H7 (cell line): ENCODE measurements around the gene TMOD2. TPM values are rescaled to one million over a fixed set of nuclear protein-coding genes. Genes with fewer than 3 reads are reported as not detected.
A peak's percentile ranks its signal among the peaks of the same experiment; 100 is the strongest.

Source experiments
- DNase-seq: peaks from one replicate; pipeline ENCODE4 v3.0.0; 2012
- H3K27me3 ChIP-seq: 2 replicates; pipeline ENCODE4 v1.6.0; 2011; ENCODE audit warnings: mild to moderate bottlenecking, low read length; ENCODE audit not compliant: control insufficient read depth, insufficient read depth
- H3K36me3 ChIP-seq: replicated peaks from 2 replicates; pipeline ENCODE4 v1.5.1; 2011; ENCODE audit warnings: low read length; ENCODE audit not compliant: control insufficient read depth, insufficient read depth
- H3K4me3 ChIP-seq: 2 replicates; pipeline ENCODE4 v1.5.1; 2011; ENCODE audit warnings: low read depth, mild to moderate bottlenecking, control low read depth, low read length, moderate library complexity; ENCODE audit not compliant: insufficient read depth
- total RNA-seq: library from RNA; depleted of rRNA; stranded (reverse); fragments of >200 nt; shearing (Covaris generic); gene quantifications from 2 replicates; pipeline ENCODE4 v1.2.3, GENCODE V29; 2014; rRNA removed

TMOD2 gene
- 1.2 and 1.3 TPM in 2 replicates for total RNA-seq

- Histone ChIP-seq H3K27me3 (peaks cover 49% of the 10 kb centered on the region), H3K4me3 (peak within 1 kb of the TSS; percentile 63), H3K36me3 (no peaks in the 10 kb centered on the region)
- peak; percentile 87 for DNase-seq
Measured at GRCh38 chr15:51750792-51751696, at the start of gene TMOD2. Gene TMOD2 (plus strand): TSS chr15:51751597. CDS start chr15:51766442, 14,845 bp downstream.

GRCh38 chr15:51702710-51703109, 48.7 kb upstream of the TMOD2 start:
- Histone ChIP-seq H3K4me3 (no peak overlapping the region), H3K27me3 (no peaks in the 10 kb centered on the region), H3K36me3 (peaks cover 2% of the 10 kb centered on the region)
- DNase-seq, result no peak

DNA sequence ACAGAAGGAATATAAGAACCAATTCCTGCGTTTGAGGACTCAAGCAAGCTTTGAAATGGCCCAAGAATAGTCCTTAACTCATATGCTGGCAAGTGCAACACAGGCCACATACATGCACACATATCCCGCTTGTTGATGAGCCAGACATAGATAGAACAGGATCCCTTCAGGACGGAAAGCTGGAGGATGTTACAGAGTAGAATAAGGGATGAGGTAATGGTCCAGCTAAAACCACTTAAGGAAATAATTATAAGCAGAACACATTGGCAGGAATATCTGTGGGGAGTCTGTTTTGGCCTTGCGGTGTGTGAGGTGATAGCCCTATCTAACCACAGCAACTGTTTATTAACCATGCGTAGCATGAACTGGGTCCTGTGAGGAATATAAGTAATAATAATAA, 45.1 kb upstream of the TMOD2 start:
- H3K27me3 ChIP-seq, result no peaks in the 10 kb centered on the region
- H3K4me3 ChIP-seq, result no peak overlapping the region
- no peaks in the 10 kb centered on the region; the same call in none of the 2 replicates for H3K36me3 ChIP-seq
- DNase-seq, result no peak

- no peaks in the 10 kb centered on the region; the same call in 1 of the 2 replicates for H3K36me3 ChIP-seq
- no peak for DNase-seq
- H3K4me3 ChIP-seq, result no peak overlapping the region
- no peaks in the 10 kb centered on the region for H3K27me3 ChIP-seq
Measured at GRCh38 chr15:51706926-51707608, 44.3 kb upstream of the TMOD2 start.

DNA sequence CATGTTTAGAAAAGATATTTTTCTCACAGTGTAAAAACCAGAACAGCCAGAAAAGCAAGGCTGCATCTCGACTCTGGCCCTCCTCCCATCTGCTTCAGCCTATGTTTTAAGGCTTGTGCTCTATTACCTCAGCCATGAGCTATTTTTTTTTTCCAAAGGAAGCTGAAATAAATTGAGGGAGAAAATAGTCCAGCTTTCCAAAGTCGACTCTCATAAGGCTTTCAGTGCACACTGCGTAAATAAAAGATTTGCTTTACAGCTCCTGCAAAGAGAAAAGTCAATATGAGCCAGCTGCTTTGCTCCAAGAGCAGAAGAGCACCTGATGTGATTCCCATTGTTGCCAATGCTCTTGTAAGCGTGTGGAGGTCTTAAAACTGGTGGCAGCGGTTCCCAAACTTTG, 43.4 kb upstream of the TMOD2 start:
- H3K27me3 ChIP-seq, result no peaks in the 10 kb centered on the region
- H3K36me3 ChIP-seq, result no peaks in the 10 kb centered on the region; the same call in 1 of the 2 replicates
- DNase-seq, result no peak
- no peak overlapping the region for H3K4me3 ChIP-seq

DNA sequence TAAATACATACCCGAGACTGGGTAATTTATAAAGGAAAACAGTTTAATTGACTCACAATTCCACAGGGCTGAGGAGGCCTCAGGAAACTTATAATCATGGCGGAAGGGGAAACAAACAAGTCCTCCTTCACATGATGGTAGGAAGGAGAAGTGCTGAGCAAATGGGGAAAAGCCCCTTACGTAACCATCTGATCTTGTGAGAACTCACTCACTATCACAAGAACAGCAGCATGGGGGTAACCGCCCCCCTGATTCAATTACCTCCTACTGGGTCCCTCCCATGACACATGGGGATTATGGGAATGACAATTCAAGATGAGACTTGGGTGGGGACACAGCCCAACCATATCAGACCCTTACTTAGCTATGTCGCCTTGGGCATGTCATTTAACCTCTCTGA, 42.4 kb upstream of the TMOD2 start:
- H3K4me3 ChIP-seq, result no peak overlapping the region
- H3K27me3 ChIP-seq, result no peaks in the 10 kb centered on the region

DNA sequence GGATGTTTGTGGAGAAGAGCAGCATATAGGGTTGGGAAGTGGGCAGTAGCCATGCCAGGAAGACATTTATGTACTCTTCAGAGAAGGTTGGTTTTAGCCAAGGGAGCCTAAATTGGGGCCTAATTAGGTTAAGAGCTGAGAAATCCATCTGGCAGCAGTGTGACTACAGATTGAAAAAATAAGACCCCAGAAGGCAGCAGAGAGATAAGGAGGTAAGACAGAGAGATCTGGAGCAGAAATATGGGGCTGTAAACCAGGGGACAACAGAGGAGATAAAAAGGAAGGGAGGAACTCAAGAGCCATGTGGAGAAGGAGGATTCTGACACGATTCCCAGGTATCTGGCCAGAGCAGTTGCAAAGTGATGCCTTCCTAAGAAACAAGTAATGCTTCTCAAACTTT, 37.2 kb upstream of the TMOD2 start:
- no peaks in the 10 kb centered on the region for H3K27me3 ChIP-seq
- H3K36me3 ChIP-seq, result no peaks in the 10 kb centered on the region; the same call in none of the 2 replicates
- DNase-seq, result no peak
- no peak overlapping the region for H3K4me3 ChIP-seq

More for the DNA sequence above, 42.4 kb upstream of the TMOD2 start:
- H3K36me3 ChIP-seq, result no peaks in the 10 kb centered on the region; the same call in none of the 2 replicates
- DNase-seq, result no peak

DNA sequence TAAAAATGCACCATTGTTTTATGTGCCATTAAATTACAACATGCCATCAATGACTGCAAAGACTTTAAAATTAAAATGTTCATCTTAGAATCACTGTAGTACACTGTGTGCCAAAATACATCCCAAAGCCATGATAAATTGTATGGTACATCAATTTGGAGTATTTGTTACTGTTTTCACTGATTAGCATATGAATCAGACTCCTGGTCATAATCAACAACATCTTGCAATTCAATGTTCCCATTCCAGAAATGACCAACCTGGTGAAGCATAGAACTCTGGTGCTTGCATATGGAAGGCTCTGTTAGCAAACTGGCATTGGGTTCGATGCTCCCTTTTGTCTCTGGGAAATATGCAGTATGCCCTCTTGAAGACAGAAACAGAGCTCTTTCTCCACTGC, 36.5 kb upstream of the TMOD2 start:
- DNase-seq, result no peak
- Histone ChIP-seq H3K36me3 (no peaks in the 10 kb centered on the region; the same call in none of the 2 replicates), H3K27me3 (no peaks in the 10 kb centered on the region), H3K4me3 (no peak overlapping the region)

GRCh38 chr15:51718219-51718618, 33.2 kb upstream of the TMOD2 start:
- no peaks in the 10 kb centered on the region for H3K27me3 ChIP-seq
- DNase-seq, result no peak
- no peaks in the 10 kb centered on the region; the same call in 1 of the 2 replicates for H3K36me3 ChIP-seq
- no peak overlapping the region for H3K4me3 ChIP-seq

GRCh38 chr15:51718746-51719145, 32.7 kb upstream of the TMOD2 start:
- no peak for DNase-seq
- H3K36me3 ChIP-seq, result no peaks in the 10 kb centered on the region; the same call in 1 of the 2 replicates
- H3K4me3 ChIP-seq, result no peak overlapping the region
- H3K27me3 ChIP-seq, result no peaks in the 10 kb centered on the region

DNA sequence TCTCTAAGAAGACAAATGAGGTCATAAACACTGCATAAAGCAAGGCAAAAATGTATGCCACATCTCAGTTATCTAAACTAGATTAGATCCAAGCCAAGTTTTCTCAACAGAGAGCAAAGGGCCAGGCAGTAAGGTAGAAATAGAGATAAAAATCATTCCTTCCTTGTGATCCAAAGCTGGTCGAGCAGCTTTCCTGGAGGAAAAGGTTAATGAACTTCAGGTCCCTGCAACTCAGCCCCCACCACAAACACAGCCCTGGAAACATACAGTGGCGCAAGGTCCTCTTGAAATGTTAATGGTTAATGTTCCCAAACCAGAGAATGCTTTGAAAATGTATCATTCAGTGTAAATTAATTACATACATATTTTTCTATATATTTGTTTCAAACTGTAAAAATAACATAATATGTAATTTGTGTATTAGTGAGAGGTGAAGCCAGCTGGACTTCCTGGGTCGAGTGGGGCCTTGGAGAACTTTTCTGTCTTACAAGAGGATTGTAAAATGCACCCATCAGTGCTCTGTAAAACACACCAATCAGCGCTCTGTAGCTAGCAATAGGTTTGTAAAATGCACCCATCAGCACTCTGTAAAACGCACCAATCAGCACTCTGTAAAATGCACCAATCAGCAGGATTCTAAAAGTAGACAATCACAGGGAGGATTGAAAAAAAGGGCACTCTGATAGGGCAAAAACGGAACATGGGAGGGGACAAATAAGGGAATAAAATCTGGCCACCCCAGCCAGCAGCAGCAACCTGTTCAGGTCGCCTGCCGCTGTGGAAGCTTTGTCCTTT, 31.0 kb upstream of the TMOD2 start:
- H3K4me3 ChIP-seq, result no peak overlapping the region
- H3K27me3 ChIP-seq, result no peaks in the 10 kb centered on the region
- H3K36me3 ChIP-seq, result no peaks in the 10 kb centered on the region
- DNase-seq, result no peak

- Histone ChIP-seq H3K4me3 (no peak overlapping the region), H3K27me3 (no peaks in the 10 kb centered on the region), H3K36me3 (no peaks in the 10 kb centered on the region)
- DNase-seq, result no peak
Measured at GRCh38 chr15:51721199-51721960, 30.0 kb upstream of the TMOD2 start.

GRCh38 chr15:51724199-51724598, 27.2 kb upstream of the TMOD2 start:
- no peak for DNase-seq
- Histone ChIP-seq H3K36me3 (no peaks in the 10 kb centered on the region), H3K27me3 (no peaks in the 10 kb centered on the region), H3K4me3 (no peak overlapping the region)

DNA sequence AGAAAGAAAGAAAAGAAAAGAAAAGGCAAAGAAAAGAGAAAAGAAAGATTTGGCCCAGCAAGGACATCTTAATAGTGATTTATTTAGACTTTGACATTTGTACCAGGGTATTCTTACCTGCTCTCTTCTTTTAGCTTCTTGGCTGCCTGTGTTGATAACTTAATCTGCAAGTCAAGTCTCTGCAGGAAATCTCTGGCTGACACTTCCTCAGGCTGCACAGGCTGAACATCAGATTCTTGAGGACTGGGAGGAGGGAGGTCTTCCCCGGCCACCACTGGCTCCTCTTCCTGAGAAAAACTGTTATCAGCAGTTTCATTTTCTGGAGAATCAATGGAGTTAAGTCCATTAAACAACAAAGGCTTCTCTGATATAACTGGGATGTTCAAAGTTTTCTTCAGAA, 26.7 kb upstream of the TMOD2 start:
- no peaks in the 10 kb centered on the region for H3K36me3 ChIP-seq
- DNase-seq, result peak; percentile 24
- no peaks in the 10 kb centered on the region for H3K27me3 ChIP-seq

More for the DNA sequence above, 26.7 kb upstream of the TMOD2 start:
- H3K4me3 ChIP-seq, result no peak overlapping the region
